ENCODE results near the gene SLC39A11. TPM values are rescaled to one million over a fixed set of nuclear protein-coding genes. Genes with fewer than 3 reads are reported as not detected.

Gene SLC39A11
- total RNA-seq, 4 donors from 2014 or later, result 36.6 to 75.0 (median 40.2) TPM

GRCh38 chr17:72962106-72962505 lies 130.4 kb downstream of the SLC39A11 start:
- TF ChIP-seq, protein P1, sequence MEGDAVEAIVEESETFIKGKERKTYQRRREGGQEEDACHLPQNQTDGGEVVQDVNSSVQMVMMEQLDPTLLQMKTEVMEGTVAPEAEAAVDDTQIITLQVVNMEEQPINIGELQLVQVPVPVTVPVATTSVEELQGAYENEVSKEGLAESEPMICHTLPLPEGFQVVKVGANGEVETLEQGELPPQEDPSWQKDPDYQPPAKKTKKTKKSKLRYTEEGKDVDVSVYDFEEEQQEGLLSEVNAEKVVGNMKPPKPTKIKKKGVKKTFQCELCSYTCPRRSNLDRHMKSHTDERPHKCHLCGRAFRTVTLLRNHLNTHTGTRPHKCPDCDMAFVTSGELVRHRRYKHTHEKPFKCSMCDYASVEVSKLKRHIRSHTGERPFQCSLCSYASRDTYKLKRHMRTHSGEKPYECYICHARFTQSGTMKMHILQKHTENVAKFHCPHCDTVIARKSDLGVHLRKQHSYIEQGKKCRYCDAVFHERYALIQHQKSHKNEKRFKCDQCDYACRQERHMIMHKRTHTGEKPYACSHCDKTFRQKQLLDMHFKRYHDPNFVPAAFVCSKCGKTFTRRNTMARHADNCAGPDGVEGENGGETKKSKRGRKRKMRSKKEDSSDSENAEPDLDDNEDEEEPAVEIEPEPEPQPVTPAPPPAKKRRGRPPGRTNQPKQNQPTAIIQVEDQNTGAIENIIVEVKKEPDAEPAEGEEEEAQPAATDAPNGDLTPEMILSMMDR (IDR thresholded peaks at IDR 0.05; ENCODE audit: low read depth), result no peak

DNA sequence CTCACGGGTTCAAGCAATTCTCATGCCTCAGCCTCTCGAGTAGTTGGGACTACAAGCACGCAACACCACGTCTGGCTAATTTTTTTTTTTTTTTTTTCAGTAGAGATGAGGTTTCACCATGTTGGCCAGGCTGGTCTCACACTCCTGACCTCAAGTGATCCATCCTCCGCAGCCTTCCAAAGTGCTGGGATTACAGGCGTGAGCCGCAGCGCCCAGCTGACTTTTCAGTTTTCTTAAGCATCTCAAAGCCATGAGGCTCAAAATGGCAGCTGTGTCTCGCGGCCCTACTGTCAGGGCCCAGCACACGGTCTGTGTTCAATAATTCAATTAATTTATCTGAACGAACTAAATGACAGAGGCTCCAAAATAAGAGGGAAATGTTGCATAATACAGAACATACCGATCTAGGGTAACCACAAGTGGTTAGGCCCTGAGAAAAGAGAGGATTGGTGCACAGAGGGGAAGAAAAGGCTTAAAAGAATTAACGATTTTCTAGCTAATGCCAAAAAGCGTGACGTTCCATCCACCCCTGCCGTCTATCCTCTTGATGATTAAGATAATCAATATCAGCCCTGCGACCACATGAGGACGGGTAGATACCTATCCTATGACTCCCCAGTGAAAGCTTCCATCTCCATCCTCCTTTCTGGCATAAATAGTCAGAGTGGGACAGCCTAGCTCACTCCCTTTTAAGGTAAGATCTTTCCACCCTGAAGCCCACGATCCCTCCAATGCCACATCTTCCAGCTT lies 136.9 kb downstream of the SLC39A11 start:
- TF ChIP-seq, protein P1 (IDR thresholded peaks at IDR 0.05; ENCODE audit: low read depth), result no peak

DNA sequence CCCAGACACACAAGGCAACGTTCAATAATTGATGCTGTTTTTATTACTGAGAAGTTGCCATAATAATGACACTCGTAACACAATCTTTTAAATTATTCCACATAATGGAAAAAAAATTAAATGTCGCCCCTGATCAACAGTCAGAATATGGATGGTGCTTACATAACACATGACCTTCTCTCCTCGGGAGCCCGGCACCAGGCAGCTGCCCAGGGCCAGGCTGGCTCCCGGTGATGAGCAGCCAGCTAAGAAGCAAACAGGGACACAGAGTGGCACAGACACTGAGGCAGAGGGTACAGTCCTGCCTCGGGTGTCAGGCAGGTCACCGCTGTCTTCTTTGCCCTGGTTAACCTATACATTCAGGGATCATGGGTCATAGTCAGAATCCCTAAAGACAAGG lies 137.9 kb downstream of the SLC39A11 start:
- TF ChIP-seq, protein P1 (IDR thresholded peaks at IDR 0.05; ENCODE audit: low read depth), result no peak

DNA sequence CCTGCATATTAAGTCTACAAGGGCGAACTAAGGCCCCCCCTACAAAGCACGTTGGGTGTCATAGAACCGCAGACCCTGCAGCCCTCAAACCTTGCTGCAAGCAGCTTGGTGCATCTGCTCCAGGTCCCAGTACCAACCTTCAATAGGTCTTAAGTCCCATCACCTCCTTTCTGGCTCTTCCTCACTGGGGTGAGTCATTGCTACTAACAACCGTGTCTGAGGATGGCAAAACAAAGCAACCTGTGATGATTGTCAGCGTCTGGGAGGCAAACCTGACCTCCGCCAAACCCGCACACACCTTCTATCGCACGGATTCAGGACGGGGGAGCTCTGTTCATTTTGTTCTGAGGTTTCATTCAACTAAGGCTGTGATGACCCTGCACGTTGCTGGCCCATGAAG lies 138.9 kb downstream of the SLC39A11 start:
- TF ChIP-seq, protein P1 (IDR thresholded peaks at IDR 0.05; ENCODE audit: low read depth), result no peak

DNA sequence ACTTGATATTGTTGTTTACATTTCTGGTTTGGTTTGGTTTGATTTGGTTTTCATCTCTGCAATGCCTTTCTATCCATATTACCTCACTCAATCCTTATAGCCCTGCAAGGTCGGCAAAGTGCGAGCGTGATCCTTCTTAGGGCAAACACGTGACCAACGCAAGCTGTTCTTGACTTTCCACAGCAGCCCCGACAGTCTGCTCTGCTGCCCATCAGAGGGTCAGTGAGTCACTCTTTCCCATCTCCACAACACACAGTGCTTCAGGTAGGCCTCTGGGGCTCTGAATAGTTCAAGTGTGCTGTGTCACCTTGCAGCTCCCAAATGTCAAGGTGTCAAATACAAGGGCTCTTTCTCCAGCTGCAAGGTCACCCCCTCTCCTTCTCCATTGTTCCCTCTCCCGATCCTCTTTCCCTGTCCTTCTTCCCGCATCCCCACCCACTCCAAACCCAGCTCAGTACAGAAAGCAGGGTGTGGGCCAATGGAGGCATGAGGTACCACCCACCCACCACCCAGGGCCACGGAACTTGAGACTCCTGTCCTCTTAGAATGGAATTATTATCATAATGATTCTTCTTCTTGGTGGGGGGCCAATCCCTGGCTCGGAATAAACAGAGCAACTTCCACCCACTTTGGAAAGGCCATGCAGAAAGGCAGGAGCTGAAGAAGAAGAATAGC lies 139.7 kb downstream of the SLC39A11 start:
- TF ChIP-seq, protein P1 (IDR thresholded peaks at IDR 0.05; ENCODE audit: low read depth), result no peak

- TF ChIP-seq, protein P1 (IDR thresholded peaks at IDR 0.05; ENCODE audit: low read depth), result no peak
Observed at GRCh38 chr17:72952220-72952619, 140.3 kb downstream of the SLC39A11 start.

DNA sequence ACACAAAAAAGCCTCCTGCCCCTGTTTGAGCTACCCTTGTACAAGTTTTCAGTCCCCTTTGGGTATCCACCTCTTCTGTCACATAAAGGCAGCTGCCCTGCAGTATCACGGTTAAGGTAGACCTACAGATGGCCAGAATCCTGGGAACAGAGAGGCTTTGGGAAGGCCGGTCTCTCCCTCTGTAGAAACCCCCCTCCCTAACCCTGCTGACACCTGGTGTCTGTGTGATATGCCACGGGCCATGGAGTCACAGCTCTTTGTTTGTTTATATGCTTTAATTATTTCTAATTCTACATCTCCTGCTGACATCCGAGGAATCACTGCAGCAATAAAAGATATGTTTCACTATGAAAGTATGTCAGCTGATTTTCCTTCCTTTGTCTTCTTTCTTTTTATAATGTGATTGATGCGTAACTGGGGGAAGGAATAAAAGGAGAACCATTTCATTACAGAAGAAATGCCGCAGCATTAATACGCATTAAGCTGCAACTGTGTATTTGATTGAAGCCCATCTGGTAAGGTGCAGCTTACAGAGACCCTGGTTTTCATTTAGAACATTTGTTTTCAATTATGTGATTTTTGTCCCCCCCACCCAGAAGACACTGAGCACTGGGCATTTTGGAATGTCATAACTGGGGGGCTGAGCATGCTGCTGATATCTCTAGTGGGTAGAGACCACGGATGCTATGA lies 142.1 kb downstream of the SLC39A11 start:
- TF ChIP-seq, protein P1 (IDR thresholded peaks at IDR 0.05; ENCODE audit: low read depth), result no peak
